Tracheal epithelial cell (primary cell): ENCODE measurements around the gene PTGR1. TPM values are rescaled to one million over a fixed set of nuclear protein-coding genes. Genes with fewer than 3 reads are reported as not detected.

Source experiments
- total RNA-seq: library from RNA; depleted of rRNA; stranded (reverse); fragments of >200 nt; gene quantifications from 2 replicates; pipeline ENCODE4 v1.2.1, GENCODE V29; 2014

The PTGR1 gene
- 53.3 and 74.6 TPM in 2 replicates for total RNA-seq

GRCh38 chr9:111599092-111599954, at the start of gene PTGR1:
Gene PTGR1 (minus strand): TSS chr9:111599647. CDS start chr9:111597422, 2,225 bp downstream.

DNA sequence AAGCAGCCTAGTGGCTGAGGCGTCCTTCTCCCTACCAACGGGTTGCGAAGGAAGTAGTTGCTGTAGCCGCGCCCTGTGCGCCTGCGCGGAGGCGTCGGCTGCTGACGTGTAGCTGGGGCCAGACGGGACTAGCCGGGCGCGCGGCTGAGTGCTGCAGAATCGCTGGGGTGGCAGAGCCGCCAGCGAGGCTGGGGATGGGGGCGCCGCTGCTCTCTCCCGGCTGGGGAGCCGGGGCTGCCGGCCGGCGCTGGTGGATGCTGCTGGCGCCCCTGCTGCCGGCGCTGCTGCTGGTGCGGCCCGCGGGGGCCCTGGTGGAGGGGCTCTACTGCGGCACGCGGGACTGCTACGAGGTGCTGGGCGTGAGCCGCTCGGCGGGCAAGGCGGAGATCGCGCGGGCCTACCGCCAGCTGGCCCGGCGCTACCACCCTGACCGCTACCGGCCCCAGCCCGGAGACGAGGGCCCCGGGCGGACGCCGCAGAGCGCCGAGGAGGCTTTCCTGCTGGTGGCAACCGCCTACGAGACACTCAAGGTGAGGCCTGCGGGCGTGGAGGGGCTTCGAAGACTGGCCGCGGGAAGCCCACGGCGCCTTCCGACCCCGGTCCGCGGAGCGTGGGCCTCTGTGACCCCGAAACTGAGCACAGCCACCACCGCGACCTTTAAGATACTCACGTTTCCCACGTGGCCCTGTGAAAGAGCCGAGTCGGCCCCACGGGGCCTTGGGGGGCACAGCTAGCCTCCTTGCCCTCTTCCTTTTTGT, 31.9 kb upstream of the PTGR1 start, which contains the start of gene DNAJC25:
Gene DNAJC25 (plus strand): TSS at position 121 of the 758 bp plus-strand sequence. CDS start 74 bp downstream, at position 195.

DNA sequence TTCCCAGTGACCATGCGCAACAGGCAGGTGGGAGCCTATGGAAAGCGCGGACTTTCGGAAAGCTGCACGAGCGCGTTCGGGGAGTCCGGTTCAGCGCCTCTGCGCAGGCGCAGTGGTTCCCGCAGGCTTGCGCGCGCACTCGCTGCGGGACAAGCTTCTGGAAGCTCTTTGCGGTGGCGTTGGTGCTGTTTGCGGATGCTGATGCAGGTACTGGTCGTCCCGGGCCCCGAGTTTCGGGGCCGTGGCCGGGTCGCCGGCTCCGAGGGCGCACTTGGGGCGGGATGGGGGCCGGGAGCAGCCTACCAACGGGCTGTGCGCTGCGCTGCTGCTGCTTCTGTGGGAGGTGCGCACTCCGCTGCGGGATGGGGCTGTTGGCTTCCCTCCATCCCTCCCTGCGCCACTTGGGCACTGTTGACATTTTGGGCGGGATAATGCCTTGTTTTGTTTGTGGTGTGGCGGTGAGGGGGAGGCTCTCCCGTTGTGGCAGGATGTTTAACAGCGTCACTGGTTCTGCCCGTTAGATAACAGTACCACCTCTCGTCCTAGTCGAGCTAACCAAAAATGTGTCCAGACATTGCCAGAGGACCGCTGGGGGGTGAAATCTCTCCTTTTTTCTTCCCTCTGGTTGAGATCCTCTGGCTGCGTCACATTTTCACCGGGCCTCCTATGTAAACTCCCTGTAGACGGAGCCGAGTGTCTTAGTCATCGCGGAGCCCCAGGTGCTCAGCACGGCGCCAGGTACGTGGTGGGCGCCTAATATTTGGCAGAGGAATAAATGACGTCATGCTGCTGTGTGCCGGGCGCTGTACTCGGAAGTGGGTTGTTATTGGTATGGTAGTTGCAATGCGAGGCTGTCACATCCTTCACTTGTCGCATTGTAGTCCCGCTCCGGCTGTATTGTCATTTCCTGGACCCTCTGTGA, 74.1 kb downstream of the PTGR1 start, which contains the start of gene ZNF483:
Gene ZNF483 (plus strand): TSS at position 124 of the 922 bp plus-strand sequence. CDS start 2,217 bp downstream, outside the sequence.

Other genes starting within 250 kb of the PTGR1 start
- gene ECPAS, start 115.3 kb downstream of the PTGR1 start, total RNA-seq: 79.9 and 94.9 TPM in 2 replicates
- 0.64 and 1.4 TPM in 2 replicates for gene ZNF483, start 74.5 kb downstream of the PTGR1 start, total RNA-seq
- gene DNAJC25, start 31.7 kb upstream of the PTGR1 start, total RNA-seq: 6.4 and 12.0 TPM in 2 replicates
- gene GNG10, start 62.0 kb upstream of the PTGR1 start, total RNA-seq: 48.7 and 52.4 TPM in 2 replicates
- gene SHOC1, start 195.3 kb upstream of the PTGR1 start, total RNA-seq: under 0.01 TPM in 1 of 2 replicates, not detected in the other